HEK293T (cell line): Measurements from ENCODE around the gene C2CD3.

Experiments
- CTCF ChIA-PET: fragments of 350-600 bp; formaldehyde crosslinking; extraction: SDS; loops from one replicate; lab custom pipeline; 2021; ENCODE audit warnings: antibody characterized with exemption, inconsistent platforms; lab: Yijun Ruan, JAX
- POLR2A ChIA-PET: fragments of 350-600 bp; formaldehyde crosslinking; extraction: SDS; loops from one replicate; lab custom pipeline; 2020; ENCODE audit warnings: antibody characterized with exemption, inconsistent platforms; lab: Yijun Ruan, JAX
- DNase-seq: peaks from one replicate; pipeline ENCODE4 v3.0.0; 2012; ENCODE audit warnings: mixed read lengths; ENCODE audit errors: extremely low spot score
- ARNT ChIP-seq: fragments of 450-650 bp; IDR thresholded peaks from 2 replicates; pipeline ENCODE4 v1.6.1; 2017; ENCODE audit warnings: mild to moderate bottlenecking
- BHLHE40 ChIP-seq: fragments of 450-650 bp; IDR thresholded peaks from 2 replicates; pipeline ENCODE4 v1.6.1; 2016; ENCODE audit warnings: mild to moderate bottlenecking, moderate library complexity, borderline replicate concordance
- CTBP1 ChIP-seq: fragments of 450-650 bp; IDR thresholded peaks from 2 replicates; pipeline ENCODE4 v1.6.1; 2016; ENCODE audit warnings: borderline replicate concordance
- ELF4 ChIP-seq: fragments of 450-650 bp; IDR thresholded peaks from 2 replicates; pipeline ENCODE4 v1.6.1; 2017; ENCODE audit warnings: antibody characterized with exemption
- FOXA1 ChIP-seq: fragments of 450-650 bp; IDR thresholded peaks from 2 replicates; pipeline ENCODE4 v1.6.1; 2016; ENCODE audit warnings: mild to moderate bottlenecking
- FOXK2 ChIP-seq: fragments of 450-650 bp; IDR thresholded peaks from 2 replicates; pipeline ENCODE4 v1.6.1; 2016; ENCODE audit warnings: mild to moderate bottlenecking
- FOXM1 ChIP-seq: fragments of 450-650 bp; IDR thresholded peaks from 2 replicates; pipeline ENCODE4 v1.6.1; 2017; ENCODE audit warnings: mild to moderate bottlenecking, borderline replicate concordance
- HDGF ChIP-seq: fragments of 450-650 bp; IDR thresholded peaks from 2 replicates; pipeline ENCODE4 v1.6.1; 2017; ENCODE audit warnings: antibody characterized with exemption, borderline replicate concordance
- L3MBTL2 ChIP-seq: fragments of 450-650 bp; conservative IDR thresholded peaks from 2 replicates; pipeline ENCODE4 v1.6.1; 2016; ENCODE audit warnings: mild to moderate bottlenecking
- LEF1 ChIP-seq: fragments of 450-650 bp; IDR thresholded peaks from 2 replicates; pipeline ENCODE4 v1.6.1; 2017; ENCODE audit warnings: mild to moderate bottlenecking, borderline replicate concordance
- NFRKB ChIP-seq: fragments of 450-650 bp; IDR thresholded peaks from 2 replicates; pipeline ENCODE4 v1.6.1; 2016; ENCODE audit warnings: mild to moderate bottlenecking, moderate library complexity
- PKNOX1 ChIP-seq: fragments of 450-650 bp; IDR thresholded peaks from 2 replicates; pipeline ENCODE4 v1.6.1; 2016
- SP1 ChIP-seq: fragments of 450-650 bp; IDR thresholded peaks from 2 replicates; pipeline ENCODE4 v1.6.1; 2017
- SUZ12 ChIP-seq: fragments of 450-650 bp; IDR thresholded peaks from 2 replicates; pipeline ENCODE4 v1.6.1; 2016; ENCODE audit warnings: mild to moderate bottlenecking
- TARDBP ChIP-seq: fragments of 450-650 bp; IDR thresholded peaks from 2 replicates; pipeline ENCODE4 v1.6.1; 2016
- ZNF384 ChIP-seq: fragments of 450-650 bp; IDR thresholded peaks from 2 replicates; pipeline ENCODE4 v1.6.1; 2016

C2CD3 gene

GRCh38 chr11:74048993-74049392 lies 121.8 kb downstream of the C2CD3 start:
- CTCF ChIA-PET, result no interaction called here
- no peak for TF ChIP-seq BHLHE40
- no peak for TF ChIP-seq ZNF384
- TF ChIP-seq L3MBTL2, result no peak
- no peak for TF ChIP-seq FOXK2
- no peak for TF ChIP-seq FOXM1
- TF ChIP-seq CTBP1, result no peak
- no peak for TF ChIP-seq PKNOX1
- no peak for TF ChIP-seq SP1
- DNase-seq, result no peak
- POLR2A ChIA-PET, result no interaction called here

GRCh38 chr11:74044538-74044937 lies 126.3 kb downstream of the C2CD3 start:
- ChIA-PET POLR2A (no interaction called here), CTCF (no interaction called here)
- DNase-seq, result no peak
- no peak for TF ChIP-seq L3MBTL2
- no peak for TF ChIP-seq FOXM1
- TF ChIP-seq TARDBP, result no peak
- TF ChIP-seq ZNF384, result no peak
- TF ChIP-seq NFRKB, result no peak
- no peak for TF ChIP-seq HDGF
- no peak for TF ChIP-seq BHLHE40
- TF ChIP-seq FOXK2, result no peak
- TF ChIP-seq ELF4, result no peak

- DNase-seq, result no peak
Measured at GRCh38 chr11:74043450-74043849, 127.4 kb downstream of the C2CD3 start.

GRCh38 chr11:74037309-74037708 lies 133.5 kb downstream of the C2CD3 start:
- CTCF ChIA-PET, result no interaction called here
- TF ChIP-seq FOXA1 (no peak), ARNT (no peak), BHLHE40 (no peak)
- no peak for DNase-seq
- POLR2A ChIA-PET, result no interaction called here

More at GRCh38 chr11:74043450-74043849, 127.4 kb downstream of the C2CD3 start:
- TF ChIP-seq BHLHE40 (no peak), SUZ12 (no peak), CTBP1 (no peak), ELF4 (no peak), L3MBTL2 (no peak), FOXK2 (no peak), TARDBP (no peak), PKNOX1 (no peak), LEF1 (no peak), NFRKB (no peak)
- ChIA-PET CTCF (no interaction called here), POLR2A (no interaction called here)

GRCh38 chr11:74035264-74035663 lies 135.5 kb downstream of the C2CD3 start:
- POLR2A ChIA-PET, result no interaction called here
- CTCF ChIA-PET, result no interaction called here
- TF ChIP-seq NFRKB (no peak), ELF4 (no peak), HDGF (no peak), ZNF384 (no peak), FOXA1 (no peak), ARNT (no peak), FOXK2 (no peak), SP1 (no peak), LEF1 (no peak), PKNOX1 (no peak), BHLHE40 (no peak), CTBP1 (no peak), L3MBTL2 (no peak), FOXM1 (no peak), TARDBP (no peak)
- DNase-seq, result no peak

- TF ChIP-seq TARDBP (no peak), ELF4 (no peak), BHLHE40 (no peak), SUZ12 (no peak), HDGF (no peak), FOXA1 (no peak), ARNT (no peak), ZNF384 (no peak), FOXK2 (no peak), FOXM1 (no peak), L3MBTL2 (no peak), CTBP1 (no peak), LEF1 (no peak), NFRKB (no peak), PKNOX1 (no peak), SP1 (no peak)
- CTCF ChIA-PET, result no interaction called here
- POLR2A ChIA-PET, result interaction anchor here (0.5 kb wide), 1 partner anchor 50 kb away, joined by 3 read pairs; the partner anchor contains the start of gene UCP2
Measured at GRCh38 chr11:74033046-74033445, 137.8 kb downstream of the C2CD3 start.

More at GRCh38 chr11:74033046-74033445, 137.8 kb downstream of the C2CD3 start:
- no peak for DNase-seq
